Umbilical cord (tissue), 2 donors: ENCODE results near the gene HEG1. TPM values are rescaled to one million over a fixed set of nuclear protein-coding genes. Genes with fewer than 3 reads are reported as not detected.

Experiments used
- DNase-seq: peaks from one replicate; pipeline ENCODE4 v3.0.0-alpha.2; 2015; ENCODE audit warnings: low spot score
- total RNA-seq: library from RNA; depleted of rRNA; stranded (reverse); fragments of >200 nt; gene quantifications from one replicate; pipeline ENCODE4 v1.2.3, GENCODE V29; 2014; ENCODE audit warnings: low replicate concordance; ENCODE audit not compliant: insufficient read depth

The HEG1 gene
- total RNA-seq, 1 donor from 2014 or later: 33.9 TPM

DNA sequence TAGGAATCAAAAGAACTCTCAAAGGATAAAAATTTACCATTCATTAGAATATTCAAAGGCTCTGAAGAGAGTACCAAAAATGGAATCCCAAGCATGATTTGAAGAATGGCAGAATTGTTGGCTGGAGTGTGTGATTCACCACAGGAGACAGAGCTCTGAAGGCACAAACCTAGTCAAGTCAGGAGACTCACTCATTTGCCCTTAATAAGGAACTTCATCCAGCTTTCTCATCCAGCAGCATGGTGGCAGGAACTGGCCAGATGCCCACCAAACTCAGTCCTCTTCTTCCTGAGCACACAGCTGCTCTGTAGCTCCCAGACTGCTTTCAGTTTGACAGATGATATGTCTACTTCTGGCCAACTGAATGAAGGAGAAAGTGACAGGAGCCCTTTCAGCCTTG is 16.5 kb upstream of the HEG1 start:
- no peak for DNase-seq

DNA sequence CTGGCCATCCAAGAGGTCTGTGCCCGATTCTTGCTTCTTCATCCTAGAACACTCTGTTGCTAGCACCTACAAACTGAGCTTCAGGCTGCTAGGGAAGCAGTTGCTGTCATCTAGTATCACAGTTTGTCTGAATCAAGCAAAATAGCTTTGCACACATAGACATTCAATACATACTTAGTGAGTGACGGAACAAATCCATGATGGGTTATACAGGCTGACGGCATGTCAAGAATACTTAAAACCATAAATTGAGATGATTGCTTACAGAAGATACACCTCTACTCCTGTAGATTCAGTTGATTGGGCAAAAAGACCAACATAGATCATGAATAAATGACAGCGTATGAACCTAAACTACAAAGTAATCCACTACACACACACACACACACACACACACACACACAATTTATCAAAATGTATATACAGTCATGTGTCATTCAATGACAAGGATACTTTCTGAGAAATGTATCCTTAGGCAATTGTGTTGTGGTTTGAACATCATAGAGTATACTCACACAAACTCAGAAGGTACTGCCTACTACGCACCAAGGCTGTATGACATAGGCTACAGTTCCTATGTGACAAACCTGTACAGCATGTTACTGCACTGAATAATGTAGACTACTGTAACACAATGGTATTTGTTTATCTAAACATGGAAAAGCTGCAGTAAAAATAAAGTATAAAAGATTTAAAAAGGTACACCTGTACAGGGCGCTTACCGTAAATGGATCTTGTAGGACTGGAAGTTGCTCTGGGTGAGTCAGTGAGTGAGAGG is 14.4 kb upstream of the HEG1 start:
- DNase-seq: no peak

DNA sequence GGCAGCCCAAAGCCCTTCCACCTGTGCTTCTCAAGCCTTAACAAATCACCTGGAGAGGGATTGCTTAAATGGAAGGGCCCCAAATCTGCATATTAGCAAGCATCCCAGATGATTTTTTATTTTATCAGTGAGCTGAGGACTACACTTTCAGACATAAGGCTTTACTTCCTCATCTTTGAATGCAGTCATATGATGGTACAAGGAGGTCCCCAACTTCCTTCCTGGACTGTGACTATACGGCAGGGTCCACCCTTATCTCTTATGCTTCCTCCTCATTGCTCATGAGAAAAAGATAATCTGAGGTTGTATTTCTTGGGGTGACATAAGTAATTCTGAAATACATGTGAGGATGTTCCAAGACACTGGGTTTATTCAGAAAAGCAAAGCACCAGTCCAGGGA is 13.7 kb upstream of the HEG1 start:
- DNase-seq: no peak

DNA sequence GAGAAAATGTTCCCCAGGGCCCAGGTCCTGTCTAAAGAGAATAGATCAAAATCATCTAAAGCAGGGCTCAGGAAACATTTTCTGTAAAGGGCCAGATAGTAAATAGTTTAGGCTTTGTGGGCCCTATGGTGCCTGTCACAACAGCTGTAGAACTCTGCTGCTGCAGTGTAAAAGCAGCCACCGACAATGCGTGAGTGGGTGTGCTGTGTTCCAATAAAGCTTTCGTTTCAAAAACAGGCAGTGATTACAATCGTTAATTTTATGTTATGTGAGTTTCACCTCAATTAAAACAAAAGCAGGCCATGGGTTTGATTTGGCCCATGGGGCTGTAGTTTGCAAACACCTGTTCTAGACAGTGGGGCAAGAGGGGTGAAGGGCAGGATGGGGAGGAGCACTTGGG is 12.5 kb upstream of the HEG1 start:
- no peak for DNase-seq

DNA sequence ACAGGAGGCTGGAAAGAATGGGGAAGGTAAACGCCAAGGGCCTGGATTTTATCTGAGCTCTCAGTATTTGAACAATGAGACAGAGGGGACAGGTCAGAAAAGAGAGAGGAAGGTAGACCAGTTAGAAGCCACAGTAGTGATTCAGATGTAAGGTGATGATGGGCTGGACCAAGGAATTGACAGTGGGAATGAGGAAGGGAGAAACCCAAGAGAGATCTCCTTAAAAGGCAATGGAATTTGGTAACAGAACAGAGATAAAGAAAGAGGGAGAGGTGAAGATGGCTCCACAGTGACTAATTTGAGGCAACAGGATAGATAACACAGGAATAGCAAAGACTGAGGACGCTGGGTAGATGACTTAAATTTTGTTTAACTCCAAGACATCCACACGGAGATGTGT is 11.4 kb upstream of the HEG1 start:
- DNase-seq: no peak

DNA sequence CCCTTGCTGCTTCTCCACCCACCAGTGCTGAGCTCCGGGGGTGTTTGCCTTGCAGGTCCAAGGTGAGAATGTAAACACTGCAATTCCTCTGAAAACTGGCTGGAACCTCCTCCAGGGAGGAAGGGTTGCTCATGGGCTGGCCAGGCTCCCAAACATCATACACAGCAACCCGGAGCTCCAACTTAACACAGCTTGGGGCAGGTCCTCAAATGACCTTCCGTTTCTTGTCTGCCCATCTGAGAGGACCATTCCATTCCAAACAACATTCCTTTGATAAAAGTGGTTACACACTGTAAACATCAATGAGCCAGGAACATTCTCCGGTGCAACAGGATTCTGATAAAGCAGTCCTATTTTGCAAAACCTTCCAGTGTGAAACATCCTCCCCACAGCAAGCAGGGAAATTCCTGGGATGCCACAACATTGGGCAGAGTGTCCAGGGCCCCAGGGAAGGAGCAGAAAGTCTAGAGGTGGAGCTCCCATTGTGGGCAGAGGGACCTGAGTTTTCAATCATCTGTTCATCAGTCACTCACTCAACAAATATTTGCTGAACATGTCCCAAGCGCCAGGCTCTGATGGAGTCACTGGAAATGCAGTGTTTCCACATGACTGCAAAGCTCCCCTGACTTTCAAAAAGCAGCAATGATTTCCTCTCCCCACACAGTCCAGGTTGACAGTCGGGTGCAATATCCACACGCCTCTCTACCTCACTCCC is 7.3 kb upstream of the HEG1 start:
- DNase-seq: no peak

DNA sequence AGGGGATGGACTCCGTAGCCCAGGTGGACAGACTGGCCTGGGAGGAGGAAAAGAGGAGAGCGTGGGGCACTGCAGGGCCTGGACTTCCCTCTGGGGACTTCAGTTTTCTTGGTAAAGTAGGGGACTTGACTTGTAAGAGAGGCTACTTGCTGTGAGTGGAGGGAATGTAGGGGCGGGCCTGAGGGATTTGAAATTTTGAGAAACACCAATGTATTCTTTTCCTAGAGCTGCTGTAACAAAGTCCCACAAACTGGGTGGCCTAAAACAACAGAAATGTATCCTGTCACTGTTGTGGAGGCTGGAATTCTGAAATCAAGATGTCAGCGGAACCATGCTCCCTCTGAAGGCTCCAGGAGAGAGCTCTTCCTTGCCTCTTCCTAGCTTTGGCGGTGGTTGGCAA is 5.8 kb upstream of the HEG1 start:
- no peak for DNase-seq

DNA sequence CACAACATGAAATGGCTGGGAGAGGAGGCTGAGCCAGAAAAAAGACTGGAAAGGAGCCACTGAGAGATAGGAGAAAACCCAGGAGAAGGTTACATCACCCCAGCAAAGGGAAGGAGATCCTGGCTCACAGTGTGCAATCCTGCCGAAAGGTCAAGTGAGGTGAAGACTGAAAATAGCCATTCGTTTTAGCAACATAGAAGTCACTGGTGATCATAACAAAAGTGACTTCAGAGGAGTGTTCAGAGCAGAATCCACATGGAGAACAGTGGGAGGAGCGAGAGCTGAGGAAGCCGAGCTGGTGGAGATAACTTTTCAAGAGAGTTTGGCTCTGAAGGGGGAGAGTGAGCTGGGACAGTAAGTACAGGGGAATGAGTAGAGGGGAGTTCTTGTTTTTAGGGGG is 5.4 kb upstream of the HEG1 start:
- peak; percentile 42 for DNase-seq

DNA sequence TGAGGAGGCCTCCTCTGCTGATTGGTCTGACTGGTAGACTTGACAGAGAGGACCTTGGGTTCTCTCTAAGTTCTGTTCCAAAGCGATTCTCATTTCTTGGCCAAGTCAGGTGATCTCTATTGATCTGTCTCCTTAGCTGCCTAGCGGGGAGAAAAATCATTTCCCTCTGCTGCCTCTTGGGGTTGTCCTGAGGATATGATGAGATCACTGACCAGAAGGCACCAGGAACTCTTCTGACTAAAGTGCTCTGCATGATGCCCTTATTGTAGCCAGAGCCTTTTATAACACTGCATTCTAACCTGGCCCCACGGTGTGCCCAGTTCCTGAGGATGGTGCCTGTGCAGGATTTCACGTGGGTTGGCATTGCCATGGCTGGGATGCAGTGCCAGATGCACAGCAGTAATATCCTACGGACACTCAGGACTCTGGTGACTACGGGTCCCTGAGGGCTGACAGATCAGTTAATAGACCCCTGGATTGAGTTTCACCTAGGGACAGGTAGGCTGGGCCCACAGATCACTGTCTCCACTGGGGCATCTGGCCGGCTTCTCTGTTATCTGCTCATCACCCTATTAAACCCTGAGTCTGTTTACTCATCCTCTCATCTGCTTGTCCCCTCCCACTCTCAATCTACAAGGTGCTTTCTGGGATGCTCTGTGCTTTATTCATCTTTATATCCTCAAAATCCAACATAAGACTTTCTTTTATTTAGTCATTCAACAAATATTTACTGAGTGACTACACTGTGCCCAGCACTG is 3.9 kb upstream of the HEG1 start:
- DNase-seq: no peak

DNA sequence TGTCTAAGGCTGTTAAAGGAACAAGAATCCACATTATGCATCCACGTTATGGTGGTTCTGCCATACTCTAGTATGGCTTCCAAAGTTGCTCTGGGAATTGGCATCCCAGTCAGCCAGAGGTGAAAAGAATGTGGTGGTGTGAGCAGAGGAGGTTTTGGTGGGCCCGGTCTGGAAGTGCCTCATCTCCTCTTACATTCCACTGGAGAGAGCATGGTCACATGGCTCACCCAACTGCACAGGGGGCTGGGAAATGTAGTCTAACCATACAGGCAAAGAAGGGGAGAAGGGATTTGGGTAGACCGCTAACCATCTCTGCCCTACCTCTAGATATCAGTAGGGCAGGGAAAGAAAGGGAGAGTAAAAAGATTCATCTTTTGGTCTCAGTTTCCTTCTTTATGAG is 3.2 kb upstream of the HEG1 start:
- no peak for DNase-seq

DNA sequence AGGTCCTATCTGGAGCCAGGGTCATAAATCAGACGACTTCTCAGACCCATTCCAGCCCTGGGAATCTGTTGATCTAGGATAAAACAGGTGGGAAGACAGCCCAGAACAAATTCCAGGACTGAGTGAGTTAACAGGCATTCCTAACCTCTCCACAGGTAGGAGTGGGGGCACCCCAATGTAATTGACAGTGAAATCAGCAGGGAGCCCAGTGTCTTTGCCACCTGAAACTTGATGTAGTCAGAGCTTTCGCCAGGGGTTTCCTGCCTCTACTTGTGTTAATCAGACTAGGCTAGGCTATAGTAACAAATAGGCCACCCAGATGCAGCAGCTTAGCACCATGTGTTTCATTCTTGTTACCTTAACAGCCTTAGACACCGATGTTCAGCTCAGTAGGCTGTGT is 2.7 kb upstream of the HEG1 start:
- no peak for DNase-seq

DNA sequence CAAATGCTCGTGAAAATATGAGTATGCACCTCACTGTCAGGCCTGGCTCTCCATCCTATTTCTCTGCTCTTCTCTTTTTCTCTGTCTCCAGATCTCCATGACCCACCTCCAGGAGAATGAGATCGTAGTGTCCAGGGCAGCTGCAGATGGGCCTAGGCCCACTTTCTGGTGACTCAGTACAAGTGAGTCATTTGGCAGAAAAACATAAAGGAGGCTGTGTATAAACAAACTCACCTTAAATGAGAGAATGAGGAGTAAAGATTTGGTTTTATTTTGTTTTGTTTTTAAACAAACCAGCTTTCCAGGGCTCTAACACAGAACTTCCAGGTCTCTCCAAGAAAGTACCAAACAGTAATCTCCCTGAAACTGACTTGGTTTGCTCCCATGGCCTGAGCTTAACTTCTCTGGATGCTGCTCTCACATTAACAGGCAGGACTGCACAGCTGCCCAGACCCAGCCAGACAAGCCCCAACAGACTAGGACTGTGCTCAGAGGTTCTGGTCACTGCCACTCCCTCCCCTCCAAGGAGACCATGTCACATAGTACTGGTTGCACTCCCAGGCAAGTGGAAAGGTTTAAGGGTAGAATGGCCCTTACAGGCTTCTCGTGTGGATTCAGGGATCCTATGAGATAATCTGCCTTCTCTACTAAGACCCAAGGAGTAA is 1.5 kb upstream of the HEG1 start:
- peak; percentile 42 for DNase-seq

DNA sequence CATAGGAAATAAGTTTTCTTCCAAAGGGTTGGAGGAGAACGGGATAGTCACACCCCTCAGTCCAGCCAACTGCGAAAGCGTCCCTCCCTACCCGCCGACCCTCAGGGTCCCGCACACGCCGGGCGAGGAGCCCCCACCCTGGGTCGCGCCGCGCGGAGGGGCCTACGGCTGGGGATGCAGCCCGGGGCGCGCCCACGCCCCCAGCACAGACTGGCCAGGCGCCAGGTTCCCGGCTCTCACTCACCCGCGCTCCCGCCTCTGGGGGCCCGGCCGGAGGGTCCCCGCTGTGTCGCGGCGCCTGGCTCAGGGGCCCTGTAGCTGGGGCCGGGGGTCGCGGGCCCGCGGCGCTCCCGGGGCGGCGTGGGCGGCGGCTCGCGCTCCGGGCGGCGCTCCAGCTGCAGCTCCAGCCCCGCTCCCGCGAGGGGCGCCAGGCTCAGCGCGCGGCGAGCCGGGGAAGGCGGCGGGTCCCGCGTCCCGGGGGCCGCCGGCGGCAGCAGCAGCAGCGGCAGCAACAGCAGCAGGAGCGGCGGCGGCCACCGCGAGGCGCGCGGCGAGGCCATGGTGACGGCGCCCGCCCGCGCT is 375 bp downstream of the HEG1 start:
- peak; percentile 36 for DNase-seq

DNA sequence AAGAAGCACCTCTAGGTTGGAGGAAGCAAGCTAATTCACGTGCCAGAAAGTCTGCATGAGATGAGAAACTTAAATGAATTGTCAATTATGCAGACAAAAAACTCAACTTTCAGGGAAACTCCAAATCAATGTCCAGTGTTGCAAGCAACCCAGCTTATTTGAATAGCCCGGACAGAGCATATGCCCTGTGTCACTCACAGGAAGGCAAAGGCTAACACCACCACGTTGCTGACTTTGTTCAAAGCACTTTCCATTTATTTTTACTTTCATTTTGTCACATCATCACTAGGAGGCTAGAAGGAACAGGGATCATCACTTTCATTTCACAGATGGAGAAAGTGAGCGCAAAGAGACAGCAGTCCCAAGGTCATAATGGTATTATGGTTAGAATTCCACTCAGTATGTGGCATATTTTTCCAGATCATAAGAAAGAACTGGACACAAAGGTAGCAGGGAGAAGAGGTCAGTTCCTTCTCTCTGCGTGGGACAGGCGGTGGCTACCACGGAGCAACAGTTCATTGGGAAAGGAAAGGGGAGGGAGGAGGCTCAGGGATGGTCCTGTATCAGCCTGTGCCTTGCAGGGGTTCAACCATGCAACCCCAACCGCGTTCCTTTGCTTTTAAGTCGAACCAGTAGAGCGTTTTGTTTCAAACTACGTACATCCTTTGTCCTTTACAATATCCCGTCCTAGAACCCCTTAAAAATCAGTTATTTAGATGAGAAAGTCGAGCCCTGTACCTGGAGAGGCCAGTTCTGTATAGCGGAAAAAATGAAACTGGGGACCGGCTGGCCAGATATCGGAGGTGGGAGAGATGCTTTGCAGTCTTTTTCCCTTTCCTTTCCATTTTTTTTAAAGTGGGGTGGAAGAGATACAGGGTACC is 1.1 kb downstream of the HEG1 start:
- peak; percentile 63 for DNase-seq

DNA sequence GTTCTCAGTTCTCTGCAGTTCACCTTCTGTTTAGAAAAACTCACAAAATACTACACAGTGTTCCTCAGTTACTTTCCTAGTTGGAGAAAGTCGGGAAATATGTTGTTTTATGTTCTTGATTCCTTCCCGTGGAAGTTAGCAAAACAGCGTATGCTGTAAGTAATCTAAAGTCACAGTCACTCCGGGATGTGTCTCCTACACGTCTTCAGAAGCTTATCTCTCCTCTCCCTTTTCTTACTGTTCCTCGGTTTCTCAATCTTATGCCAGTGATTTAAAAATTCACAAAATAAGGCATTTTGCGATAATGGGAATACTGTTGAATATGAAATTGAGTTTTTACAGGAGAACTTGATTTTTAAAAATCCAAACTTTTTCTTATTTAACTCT is 1.7 kb downstream of the HEG1 start:
- DNase-seq: peak; percentile 39

DNA sequence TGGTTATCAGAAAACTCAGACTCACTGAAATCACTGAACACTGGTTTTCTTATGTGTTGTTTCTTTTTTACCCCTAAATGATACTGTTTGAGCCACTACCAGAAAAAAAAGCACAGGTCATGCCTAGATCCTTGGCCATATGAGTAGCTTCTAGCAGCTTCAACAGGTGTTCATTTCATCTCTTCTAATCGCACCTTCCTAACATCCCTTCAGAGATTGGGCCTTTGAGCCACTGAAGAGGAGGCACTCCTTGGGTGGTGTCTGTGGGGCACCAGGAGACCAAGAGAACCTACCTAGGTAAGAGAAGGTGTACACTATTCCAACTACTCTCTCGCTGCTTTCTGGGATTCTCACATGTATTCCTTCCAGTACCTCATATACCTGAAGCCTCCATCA is 2.5 kb downstream of the HEG1 start:
- no peak for DNase-seq

DNA sequence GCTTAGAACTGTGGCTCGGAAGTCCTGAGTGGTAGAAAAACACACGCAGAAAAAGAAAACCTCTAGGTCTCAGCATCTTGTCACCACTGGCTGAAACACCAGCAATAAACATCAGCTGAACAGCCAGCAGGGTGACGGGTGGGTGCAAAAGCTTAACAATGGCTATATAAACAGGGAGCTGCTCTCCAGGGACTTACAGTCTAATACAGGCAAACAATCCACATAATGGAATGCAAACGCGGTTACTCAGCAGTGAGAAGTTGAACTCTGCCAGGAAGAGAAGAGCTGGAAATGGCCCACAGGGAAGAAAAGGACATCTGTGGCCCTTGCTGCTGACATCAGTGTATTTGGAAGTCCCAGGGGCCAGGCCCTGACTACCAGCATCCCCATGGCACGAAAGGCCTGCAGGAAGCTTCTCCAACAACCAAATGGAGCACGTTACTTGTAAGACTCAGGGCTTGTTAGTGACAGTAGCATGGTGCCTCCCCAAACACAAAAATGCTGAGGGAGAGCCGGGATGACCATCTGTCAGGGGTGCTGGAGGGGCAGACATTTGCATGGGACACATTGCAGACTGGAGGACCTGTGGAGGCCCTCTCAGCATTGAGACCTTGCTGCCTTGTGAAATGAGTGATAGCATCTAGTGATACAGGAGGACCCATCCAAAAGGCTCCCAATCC is 3.0 kb downstream of the HEG1 start:
- DNase-seq: peak; percentile 66

DNA sequence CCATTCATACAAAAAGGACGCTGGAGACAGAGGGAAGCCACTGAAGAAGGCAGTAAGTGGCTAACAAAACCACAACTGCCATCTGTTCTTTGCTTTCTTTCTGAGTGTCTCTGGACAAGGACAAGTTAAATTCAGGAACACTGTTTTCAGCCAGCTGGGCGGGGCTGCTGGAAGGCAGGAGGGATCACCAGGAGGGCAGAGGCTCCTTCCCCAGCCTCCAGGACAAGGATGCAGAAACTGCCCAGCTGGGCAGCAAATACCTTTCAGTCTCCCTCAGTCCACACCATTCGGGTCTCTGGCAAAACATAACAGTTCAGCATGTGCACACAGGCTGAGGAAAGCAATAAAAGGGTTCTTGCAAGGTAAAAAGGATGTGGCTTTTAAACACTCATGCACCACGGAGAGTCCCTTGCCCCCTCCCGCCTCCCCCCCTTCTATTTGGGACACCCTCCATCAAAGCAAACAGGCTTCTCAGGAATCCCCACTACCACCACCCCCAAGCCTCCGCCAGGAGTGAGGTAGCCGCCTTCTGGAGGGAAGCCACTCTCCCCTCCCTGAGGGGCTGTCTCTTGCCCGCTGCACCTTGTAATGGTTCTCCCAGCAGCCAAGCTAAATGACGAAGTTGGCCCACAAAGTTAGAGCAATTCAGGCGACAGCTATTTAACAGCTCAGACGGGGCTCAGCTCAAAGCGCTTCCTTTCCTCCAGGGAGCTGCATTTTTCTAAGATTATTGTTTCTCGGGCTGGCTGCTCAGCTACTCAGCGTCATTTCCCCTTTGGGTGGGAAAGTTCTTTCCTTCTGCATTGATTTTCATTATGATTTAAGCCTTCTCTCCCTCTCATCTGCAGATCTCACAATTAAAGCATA is 3.8 kb downstream of the HEG1 start:
- peak; percentile 77 for DNase-seq

DNA sequence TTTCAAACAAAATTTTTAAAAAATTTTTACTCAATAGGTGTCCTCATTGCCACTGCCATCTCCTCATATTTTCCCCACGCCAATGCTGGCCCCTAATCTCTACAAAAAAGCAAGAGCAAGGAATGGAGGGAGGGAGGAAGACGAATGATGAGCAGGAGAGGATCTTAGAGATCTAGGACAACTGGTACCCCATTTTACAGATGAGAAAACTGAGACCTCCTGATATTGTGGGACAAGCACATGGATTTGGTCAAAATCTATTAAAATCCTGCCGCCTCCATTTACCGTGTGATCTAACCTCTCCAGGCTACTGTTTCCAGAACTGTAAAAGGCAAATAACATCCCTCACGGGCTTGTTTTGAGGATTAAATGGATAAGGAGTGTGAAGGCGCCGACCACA is 4.6 kb downstream of the HEG1 start:
- DNase-seq: no peak
